Cerebellar nuclear complex (tissue), 1 donor: ENCODE measurements around the gene OR5P2.
"Not testable (repeated sequence)": the region's sequence is repeated elsewhere in the genome, so short reads cannot be mapped to it uniquely, and the experiment has no call there.

Experiments
- DNase-seq, 2 experiments: peaks; one replicate each; lab custom pipeline; 2025; lab: John Stamatoyannopoulos, UW

Gene OR5P2, protein sequence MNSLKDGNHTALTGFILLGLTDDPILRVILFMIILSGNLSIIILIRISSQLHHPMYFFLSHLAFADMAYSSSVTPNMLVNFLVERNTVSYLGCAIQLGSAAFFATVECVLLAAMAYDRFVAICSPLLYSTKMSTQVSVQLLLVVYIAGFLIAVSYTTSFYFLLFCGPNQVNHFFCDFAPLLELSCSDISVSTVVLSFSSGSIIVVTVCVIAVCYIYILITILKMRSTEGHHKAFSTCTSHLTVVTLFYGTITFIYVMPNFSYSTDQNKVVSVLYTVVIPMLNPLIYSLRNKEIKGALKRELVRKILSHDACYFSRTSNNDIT

DNA sequence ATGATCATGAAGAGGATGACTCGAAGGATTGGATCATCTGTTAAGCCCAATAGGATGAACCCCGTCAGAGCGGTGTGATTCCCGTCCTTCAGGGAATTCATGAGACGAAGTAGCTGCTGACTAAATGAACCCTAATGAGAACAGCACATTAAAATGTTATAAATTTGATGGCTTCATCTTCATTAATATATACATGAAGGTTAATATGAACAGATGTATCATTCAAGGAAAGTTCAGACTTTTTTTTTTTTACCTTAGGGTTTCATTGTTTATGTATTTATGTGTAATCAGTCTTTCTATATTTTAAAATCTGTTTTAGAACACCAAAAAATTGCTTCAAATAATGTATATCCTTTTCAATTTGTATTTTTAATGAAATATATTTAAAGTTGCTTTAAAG, at the start of gene OR5P2:
OR5P2 (minus strand) TSS at position 101 of the 400 bp plus-strand sequence; CDS start at position 101, 0 bp downstream.
- DNase-seq = no peak

DNA sequence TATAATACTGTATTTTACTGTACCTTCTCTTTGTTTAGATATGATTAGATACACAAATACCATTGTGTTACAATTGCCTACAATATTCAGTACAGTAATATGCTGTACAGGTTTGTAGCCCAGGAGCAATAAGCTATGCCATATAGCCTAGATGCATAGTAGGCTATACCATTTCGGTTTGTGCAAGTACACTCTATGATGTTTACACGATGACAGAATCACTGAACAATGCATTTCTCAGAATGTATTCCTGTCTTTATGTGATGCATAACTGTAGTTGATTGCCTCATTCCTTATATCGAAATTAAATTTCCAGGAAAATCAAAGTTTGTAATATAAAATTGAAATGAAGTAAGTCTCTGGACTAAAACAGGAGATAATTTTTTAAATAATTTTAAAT, 49.3 kb upstream of the OR5P2 start:
- no peak for DNase-seq

DNA sequence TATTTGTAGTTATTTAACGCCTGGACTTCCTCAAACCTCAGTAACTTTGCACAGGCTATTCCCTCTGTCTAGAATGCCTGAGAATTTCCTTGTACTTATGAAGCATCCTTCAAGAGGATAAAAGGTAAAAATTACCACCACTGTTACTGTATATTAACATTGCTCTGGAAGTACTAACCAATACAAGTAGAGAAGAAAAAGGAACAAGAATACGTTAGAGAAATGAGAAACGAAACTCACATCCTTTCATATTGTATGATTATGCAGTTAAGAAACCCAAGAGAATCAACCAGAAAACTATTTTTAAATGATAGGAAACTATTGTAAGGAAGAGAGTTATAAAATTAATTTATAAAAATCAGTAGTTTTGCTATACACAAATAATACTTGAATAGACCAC, 48.2 kb upstream of the OR5P2 start:
- DNase-seq = no peak

GRCh38 chr11:7844521-7844920, 47.8 kb upstream of the OR5P2 start:
- DNase-seq = no peak

DNA sequence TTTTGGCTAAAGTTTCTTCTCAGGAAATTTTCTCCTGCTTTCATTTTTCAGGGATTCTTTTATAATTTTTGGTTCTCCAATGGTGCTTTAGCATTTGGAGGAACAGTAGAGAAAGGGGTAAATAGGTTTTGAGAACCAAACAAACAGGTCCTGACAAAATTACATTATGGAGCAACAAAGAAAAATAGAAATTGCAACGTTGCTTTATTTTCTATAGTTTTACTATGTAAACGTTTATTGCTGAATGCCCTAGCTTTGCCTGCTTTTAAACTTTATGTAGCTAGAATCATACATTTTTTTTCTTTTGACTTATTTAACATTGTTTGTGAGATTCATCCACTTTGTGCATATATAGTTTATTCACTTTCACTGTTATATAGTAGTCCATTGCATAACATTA, 43.8 kb upstream of the OR5P2 start:
- no peak for DNase-seq

GRCh38 chr11:7833527-7833926, 36.8 kb upstream of the OR5P2 start:
- no peak for DNase-seq

DNA sequence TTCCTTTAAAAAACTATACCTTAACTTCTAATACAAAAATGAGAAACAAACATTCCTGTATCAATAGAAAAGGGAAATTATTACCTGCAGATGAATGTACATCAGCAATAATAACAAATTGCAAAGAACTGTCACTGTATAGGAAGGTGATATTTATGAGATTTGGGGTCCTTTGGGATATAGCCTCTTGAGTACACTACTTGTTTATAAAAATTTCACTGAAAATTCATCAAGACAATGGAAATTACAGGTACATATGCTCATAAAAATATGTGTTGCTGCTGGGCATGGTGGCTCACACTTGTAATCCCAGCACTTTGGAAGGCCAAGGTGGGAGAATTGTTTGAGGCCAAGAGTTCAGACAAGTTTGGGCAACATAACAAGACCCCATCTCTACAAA, 34.0 kb upstream of the OR5P2 start, which contains the start of gene OR5P3:
OR5P3 (minus strand) TSS at position 101 of the 400 bp plus-strand sequence.
- no peak for DNase-seq

GRCh38 chr11:7826324-7826723, 29.6 kb upstream of the OR5P2 start:
- no peak for DNase-seq

DNA sequence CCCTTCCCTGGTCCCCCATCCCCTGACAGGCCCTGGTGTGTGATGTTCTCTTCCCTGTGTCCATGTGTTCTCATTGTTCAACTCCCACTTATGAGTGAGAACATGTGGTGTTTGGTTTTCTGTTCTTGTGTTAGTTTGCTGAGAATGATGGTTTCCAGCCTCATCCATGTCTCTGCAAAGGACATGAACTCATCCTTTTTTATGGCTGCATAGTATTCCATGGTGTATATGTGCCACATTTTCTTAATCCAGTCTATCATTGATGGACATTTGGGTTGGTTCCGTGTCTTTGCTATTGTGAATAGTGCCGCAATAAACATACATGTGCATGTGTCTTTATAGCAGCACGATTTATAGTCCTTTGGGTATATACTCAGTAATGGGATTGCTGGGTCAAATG, 23.7 kb upstream of the OR5P2 start:
- not testable (repeated sequence) for DNase-seq

DNA sequence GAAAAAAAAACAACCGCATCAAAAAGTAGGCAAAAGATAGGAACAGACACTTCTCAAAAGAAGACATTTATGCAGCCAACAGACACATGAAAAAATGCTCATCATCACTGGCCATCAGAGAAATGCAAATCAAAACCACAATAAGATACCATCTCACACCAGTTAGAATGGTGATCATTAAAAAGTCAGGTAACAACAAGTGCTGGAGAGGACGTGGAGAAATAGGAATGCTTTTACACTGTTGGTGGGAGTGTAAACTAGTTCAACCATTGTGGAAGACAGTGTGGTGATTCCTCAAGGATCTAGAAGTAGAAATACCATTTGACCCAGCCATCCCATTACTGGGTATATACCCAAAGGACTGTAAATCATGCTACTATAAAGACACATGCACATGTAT, 18.2 kb upstream of the OR5P2 start:
- not testable (repeated sequence) for DNase-seq

DNA sequence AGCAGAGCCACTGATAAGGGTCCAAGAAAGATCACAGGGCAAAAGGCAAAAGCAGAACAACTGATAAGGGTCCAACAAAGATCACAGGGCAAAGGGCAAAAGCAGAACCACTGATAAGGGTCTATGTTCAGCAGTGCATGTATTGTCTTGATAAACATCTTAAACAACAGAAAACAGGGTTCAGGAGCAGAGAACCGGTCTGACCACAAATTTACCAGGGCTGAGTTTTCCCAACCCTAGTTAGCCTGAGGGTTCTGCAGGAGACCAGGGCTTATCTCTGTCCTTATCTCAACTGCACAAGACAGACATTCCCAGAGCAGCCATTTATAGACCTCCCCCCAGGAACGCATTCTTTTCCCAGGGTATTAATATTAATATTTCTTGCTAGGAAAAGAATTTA, 13.6 kb upstream of the OR5P2 start:
- not testable (repeated sequence) for DNase-seq

GRCh38 chr11:7793233-7793632, 3.5 kb downstream of the OR5P2 start:
- no peak for DNase-seq

GRCh38 chr11:7787239-7787638, 9.5 kb downstream of the OR5P2 start:
- no peak for DNase-seq

GRCh38 chr11:7775689-7776088, 21.1 kb downstream of the OR5P2 start:
- DNase-seq = no peak

- DNase-seq = not testable (repeated sequence)
Observed at GRCh38 chr11:7764301-7764700, 32.4 kb downstream of the OR5P2 start.

- DNase-seq = no peak
Observed at GRCh38 chr11:7759010-7759409, 37.7 kb downstream of the OR5P2 start.

DNA sequence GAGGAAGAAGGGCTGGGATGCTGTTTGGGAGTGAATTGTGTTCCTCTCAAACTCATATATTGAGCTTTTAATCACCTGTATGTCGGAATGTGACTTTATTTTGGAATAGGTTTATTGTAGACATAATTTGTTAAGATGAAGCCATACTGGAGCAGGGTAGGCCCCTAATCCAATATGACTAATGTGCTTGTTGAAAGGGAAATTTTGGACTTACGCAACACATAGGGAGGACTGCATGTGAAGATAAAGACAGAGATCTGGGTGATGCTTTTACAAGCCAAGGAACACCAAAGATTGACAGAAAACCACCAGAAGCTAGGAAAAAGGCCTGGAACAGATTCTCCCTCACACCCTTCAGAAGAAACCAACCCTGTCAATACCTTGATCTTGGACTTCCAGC, 47.3 kb downstream of the OR5P2 start:
- no peak for DNase-seq
